ENCODE results near the gene CST9. TPM values are rescaled to one million over a fixed set of nuclear protein-coding genes. Genes with fewer than 3 reads are reported as not detected.

Gene CST9
- total RNA-seq, 2 donors from 2014 or later: not detected

DNA sequence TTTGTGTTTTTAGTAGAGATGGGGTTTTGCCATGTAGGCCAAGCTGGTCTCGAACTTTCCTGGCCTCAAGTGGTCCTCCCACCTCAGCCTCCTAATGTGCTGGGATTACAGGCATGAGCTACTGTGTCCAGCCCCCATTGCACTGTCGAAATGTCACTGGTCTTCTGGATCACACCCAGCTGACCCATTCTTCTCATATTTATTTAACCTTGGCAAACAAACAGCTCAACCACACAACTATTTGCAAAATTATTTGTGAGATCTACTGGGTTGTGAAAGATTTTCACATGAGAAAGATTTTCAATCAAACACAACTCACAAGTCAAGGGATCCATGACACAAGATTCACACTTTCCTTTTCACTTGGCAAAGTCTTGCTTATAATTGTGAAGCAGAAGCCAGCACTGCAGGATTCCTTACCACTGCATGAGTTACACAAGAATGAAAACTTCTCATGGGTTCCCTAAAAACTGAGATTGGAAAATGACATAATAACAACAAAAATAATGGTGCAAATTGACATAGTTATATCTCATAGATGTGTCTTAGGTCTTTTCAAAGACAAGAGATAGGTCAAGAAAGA is 35.4 kb downstream of the CST9 start:
- DNase-seq: no peak
- intact Hi-C loops (cut with DNase I, micrococcal nuclease): no loop called here
- no peak for ATAC-seq

DNA sequence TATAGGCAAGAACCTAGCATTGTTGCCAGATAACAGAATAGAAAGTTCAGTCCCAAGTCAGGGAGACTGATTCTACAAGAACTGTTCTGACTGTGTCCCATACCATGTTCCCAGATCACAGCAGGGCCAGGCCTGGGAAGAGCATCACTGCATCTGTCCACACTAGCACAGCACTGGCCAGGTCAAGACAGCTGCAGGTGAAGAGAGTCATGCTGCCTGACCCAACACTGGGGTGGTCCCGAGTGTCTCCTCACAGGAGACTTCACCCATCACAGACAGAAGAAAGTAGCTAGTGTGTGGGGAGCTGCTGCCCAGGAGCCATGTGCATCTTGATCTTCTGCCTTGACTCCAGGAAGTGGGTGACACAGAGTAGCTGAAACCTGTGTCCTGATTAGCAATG is 36.1 kb downstream of the CST9 start:
- no peak for ATAC-seq
- intact Hi-C loops (cut with DNase I, micrococcal nuclease): no loop called here
- no peak for DNase-seq

DNA sequence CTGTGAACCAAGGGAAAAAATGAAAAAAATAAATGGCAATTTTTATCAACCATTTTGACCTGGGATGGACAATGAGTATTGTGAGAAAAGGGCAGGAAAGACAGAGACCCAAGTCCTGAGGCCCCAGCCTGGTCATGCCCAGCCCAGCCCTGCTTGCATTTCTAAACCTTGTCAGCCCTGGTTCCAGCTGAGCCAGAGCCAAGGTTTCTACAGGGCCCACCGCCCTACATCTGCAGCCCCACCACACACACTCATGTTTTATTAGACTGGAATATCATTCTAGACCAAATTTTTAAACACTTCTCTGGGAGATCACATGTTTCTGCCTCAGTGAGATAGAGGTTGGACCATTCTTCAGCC is 36.8 kb downstream of the CST9 start:
- DNase-seq (no peak), ATAC-seq (no peak)
- intact Hi-C loops (cut with DNase I, micrococcal nuclease): no loop called here

DNA sequence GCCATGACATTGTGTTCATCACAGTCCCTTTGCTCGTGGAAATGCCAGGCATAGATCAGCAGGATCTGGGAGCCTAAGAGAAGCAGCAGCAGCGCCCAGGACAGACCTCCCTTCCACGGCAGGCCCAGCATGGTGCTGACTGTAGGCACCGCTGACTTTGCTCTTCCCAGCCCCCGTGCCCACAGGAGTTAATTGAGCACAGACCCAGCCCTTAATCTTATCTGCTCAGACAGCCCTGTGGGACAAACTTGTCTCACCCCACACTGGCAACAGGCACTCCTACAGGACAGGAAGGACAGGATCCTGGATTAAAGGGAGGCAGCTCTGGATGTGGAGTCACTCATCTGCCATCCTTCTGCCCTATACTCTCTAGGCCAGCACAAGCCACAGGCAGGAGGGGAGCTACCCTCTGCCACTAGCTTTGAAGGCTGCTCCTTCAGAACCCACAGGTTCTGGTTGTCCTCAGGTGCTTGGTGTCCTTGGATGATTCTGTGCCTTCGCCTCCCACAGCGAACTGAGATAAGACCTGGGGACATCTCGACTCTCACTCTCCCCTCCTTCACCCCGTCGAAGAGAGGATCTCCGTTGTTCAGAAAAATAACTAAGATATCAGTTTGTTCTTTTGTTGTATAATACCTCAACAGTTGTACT is 37.3 kb downstream of the CST9 start, which contains the start of gene CST9L:
Gene CST9L, minus strand, starts transcription at position 165 of the 651 bp plus-strand sequence. Its CDS starts 34 bp downstream, at position 131.
- intact Hi-C loops (cut with DNase I, micrococcal nuclease): no loop called here
- no peak for DNase-seq
- ATAC-seq: no peak

DNA sequence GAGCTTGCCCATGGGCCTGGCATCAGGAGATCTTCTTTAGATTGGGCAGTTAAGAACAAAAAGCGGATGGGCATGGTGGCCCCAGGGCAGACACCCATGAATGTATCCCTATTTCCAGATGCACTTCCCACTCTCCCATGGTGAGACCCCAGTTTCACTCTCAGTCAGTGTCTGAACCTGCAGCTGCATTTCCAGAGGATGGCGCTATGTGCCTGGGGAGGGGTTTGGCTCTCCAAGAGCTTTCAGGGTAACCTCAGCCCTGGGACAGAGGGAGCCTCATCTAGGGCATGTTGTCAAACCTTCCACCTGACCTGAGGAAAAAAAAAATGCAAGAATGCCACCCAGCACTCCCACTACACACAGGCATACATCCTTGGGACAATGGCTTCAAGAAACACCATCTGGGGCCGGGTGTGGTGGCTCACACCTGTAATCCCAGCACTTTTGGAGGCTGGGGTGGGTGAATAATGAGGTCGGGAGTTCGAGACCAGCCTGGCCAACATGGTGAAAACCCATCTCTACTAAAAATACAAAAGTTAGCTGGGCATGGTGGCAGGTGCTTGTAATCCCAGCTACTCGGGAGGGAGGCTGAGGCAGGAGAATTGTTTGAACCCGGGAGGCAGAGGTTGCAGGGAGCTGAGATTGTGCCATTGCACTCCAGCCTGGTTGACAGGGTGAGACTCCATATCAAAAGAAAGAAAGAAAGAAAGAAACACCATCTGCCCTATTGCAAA is 39.4 kb downstream of the CST9 start:
- intact Hi-C loops (cut with DNase I, micrococcal nuclease): no loop called here
- no peak for DNase-seq
- no peak for ATAC-seq

DNA sequence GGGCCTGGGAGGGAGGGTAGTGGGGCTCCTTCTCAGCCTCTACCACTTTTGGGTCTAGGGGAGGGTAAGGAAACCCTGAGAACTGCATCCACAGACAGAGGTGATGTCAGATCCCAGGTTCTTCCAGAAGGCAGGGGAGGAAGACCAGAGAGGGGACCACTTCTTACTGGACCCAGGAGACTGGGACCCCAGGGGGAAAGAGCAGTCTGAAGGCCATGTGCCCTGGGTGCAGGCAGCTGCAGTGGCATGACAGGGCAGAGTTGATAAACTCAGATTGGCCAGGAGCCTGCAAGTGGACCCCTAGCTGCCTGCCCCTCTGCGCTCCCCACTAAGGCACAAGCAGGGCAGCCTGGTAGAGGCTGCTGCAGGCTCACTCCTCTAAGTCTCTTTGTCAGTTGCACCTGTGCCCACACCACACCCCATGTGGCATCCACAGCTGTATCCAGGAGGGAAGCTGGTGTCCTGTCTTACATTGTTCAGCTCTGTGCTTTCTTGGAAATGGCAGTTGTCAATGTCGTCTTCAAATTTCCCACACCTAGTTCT is 40.1 kb downstream of the CST9 start:
- no peak for ATAC-seq
- DNase-seq: no peak
- intact Hi-C loops (cut with DNase I, micrococcal nuclease): no loop called here

DNA sequence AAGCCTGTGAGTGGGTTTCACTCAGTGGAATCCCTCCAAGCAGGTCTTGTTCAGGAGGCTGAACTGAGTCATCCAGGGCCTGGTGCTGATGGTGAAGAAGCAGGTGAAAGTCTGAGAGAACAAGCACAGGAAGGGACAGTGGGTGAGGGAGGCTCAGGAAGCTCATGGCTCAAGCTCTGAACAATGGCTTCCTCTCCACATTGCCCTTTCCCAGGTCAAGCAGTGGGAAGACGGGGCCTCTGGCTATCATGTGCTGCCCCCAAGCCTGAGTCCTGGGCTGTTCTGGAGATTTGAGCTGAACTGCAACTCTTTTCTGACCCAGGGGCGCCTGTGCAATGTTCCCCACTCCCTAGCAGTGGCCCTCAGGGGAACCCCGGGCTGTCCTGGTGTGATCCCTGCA is 40.8 kb downstream of the CST9 start:
- DNase-seq: no peak
- no peak for ATAC-seq
- intact Hi-C loops (cut with DNase I, micrococcal nuclease): no loop called here

DNA sequence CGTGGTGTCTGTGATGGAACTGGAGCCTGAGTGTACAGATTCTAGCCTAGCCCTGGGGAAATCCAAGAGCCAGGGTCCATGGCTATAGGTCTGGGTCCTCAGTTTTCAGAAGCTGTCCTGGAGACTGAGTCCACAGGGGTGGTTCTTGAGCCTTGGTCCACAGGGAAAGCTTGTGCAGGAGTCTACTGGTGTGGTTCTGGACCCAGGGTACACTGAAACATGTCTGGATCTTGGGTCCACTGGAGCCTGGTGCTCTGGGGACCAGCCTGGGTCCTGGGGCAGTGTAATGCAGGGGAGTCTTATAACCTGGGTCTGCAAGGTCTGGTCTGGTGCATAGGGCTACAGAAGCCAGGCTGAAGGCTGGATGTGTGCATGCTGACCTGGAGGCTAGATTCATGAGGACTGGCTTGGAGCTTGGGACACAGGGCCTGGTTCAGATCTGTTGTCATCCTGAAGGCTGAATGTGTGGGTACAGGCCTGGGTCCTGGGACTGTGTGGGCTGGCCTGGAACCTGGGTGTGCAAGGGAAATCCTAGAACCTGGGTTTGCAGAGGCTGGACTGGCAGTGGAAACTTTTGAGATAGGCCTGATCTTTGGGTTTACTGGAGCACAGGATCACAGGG is 42.9 kb downstream of the CST9 start:
- ATAC-seq: no peak
- intact Hi-C loops (cut with DNase I, micrococcal nuclease): no loop called here
- no peak for DNase-seq

DNA sequence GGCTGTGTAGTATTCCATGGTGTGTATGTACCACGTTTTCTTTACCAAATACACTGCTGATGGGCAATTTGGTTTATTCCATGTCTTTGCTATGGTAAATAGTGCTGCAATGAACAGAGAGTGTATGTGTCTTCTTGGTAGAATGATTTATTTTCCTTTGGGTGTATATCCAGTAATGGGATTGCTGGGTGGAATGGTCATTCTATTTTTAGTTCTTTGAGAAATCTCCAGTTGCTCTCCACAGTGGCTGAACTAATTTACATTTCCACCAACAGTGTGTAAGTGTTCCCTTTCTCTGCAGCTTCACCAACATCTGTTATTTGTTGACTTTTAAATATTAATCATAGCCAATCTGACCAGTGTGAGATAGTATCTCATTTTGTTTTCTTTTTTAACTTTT is 51.3 kb downstream of the CST9 start:
- intact Hi-C loops (cut with DNase I, micrococcal nuclease): loop anchor here in 1 of 2 donors (10.0 kb wide), 1 partner anchor 60 kb away; the partner anchor contains the start of gene CST8
- ATAC-seq (no peak), DNase-seq (no peak)

Other genes starting within 250 kb of the CST9 start
- gene GZF1, start 243.7 kb downstream of the CST9 start, total RNA-seq: 10 to 100 TPM in 1 of 2 donors, 1 to 10 TPM in 1; 8.3 to 10.2 TPM
- 1 to 10 TPM; 7.9 to 8.5 TPM for gene NAPB, start 184.4 kb downstream of the CST9 start, total RNA-seq
- gene CSTL1, start 166.2 kb downstream of the CST9 start, total RNA-seq: not detected
- not detected for gene CST11, start 153.0 kb downstream of the CST9 start, total RNA-seq
- gene CST8, start 114.8 kb downstream of the CST9 start, total RNA-seq: not detected
- gene CST9L, start 37.4 kb downstream of the CST9 start, total RNA-seq: not detected
- 1,000 to 10,000 TPM in 1 of 2 donors, 100 to 1,000 TPM in 1; 863 to 1,131 TPM for gene CST3, start 32.0 kb upstream of the CST9 start, total RNA-seq
- not detected for gene CST4, start 83.1 kb upstream of the CST9 start, total RNA-seq
- gene CST1, start 145.0 kb upstream of the CST9 start, total RNA-seq: not detected
- not detected for gene CST2, start 220.8 kb upstream of the CST9 start, total RNA-seq

All from left colon (tissue), 2 donors.